ENCODE results near the gene ZPBP2. TPM values are rescaled to one million over a fixed set of nuclear protein-coding genes. Genes with fewer than 3 reads are reported as not detected.
"Not testable (repeated sequence)": the region's sequence is repeated elsewhere in the genome, so short reads cannot be mapped to it uniquely, and the experiment has no call there.

Gene ZPBP2
- total RNA-seq, 6 donors from 2014 or later: not detected

DNA sequence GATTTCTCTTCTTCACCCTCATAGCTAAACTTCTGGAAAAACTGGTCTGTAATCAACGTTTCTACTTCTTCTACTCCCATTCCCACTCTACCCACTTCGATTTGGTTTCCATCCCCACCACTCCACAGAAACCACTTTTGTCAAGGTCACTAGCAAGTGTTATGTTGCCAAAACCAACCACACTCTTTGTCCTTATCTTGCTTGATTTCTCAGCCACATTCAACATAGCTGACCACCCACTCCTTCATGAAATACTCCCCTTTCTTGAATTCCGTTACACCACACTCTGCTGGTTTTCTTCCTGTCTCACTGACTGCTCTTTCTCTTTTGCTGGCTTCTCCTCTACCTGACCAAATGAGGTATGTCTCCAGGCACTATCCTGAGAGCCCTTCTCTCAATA lies 15.8 kb upstream of the ZPBP2 start:
- peaks cover 0 to 5% (median 0%) of the 10 kb centered on the region in 4 donors for H3K4me1 ChIP-seq
- no peaks in the 10 kb centered on the region for H3K9me3 ChIP-seq
- DNase-seq (no peak), ATAC-seq (ENCODE audit: low FRiP score in 2 of 2) (no peak)
- TF ChIP-seq, protein P1, sequence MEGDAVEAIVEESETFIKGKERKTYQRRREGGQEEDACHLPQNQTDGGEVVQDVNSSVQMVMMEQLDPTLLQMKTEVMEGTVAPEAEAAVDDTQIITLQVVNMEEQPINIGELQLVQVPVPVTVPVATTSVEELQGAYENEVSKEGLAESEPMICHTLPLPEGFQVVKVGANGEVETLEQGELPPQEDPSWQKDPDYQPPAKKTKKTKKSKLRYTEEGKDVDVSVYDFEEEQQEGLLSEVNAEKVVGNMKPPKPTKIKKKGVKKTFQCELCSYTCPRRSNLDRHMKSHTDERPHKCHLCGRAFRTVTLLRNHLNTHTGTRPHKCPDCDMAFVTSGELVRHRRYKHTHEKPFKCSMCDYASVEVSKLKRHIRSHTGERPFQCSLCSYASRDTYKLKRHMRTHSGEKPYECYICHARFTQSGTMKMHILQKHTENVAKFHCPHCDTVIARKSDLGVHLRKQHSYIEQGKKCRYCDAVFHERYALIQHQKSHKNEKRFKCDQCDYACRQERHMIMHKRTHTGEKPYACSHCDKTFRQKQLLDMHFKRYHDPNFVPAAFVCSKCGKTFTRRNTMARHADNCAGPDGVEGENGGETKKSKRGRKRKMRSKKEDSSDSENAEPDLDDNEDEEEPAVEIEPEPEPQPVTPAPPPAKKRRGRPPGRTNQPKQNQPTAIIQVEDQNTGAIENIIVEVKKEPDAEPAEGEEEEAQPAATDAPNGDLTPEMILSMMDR (IDR thresholded peaks at IDR 0.05): no peak
- TF ChIP-seq EP300 (IDR thresholded peaks at IDR 0.05): no peak
- no peak for TF ChIP-seq POLR2AphosphoS5 (IDR thresholded peaks at IDR 0.05)
- TF ChIP-seq POLR2A (IDR thresholded peaks at IDR 0.05): no peak
- H3K27ac ChIP-seq: no peak overlapping the region
- H3K4me3 ChIP-seq: no peak overlapping the region
- WGBS, 2 donors: 40 to 46% methylated on average over 3 of the region's 3 CpGs
- no peaks in the 10 kb centered on the region for H3K36me3 ChIP-seq
- no peaks in the 10 kb centered on the region for H3K27me3 ChIP-seq

DNA sequence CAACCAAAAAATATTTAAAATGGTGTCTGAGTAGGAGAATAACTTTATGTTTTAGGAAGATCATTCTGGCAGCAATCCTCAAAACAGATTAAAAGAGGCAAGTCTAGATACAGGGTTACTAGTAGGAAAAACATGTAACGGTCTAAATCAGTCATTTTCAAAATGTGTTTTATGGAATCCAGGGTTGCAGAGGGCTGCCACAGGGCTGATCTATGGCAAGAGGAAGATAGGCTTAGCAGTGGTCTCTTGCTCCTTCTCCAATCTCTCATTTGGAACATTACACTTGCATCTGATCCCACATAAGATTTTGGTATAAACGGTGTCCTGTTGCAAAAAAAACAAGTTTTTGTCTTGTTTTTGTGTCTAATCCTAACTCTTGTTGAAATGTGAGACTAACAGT lies 13.1 kb upstream of the ZPBP2 start:
- Histone ChIP-seq H3K9me3 (no peaks in the 10 kb centered on the region), H3K27ac (no peak overlapping the region), H3K4me3 (no peak overlapping the region), H3K27me3 (no peaks in the 10 kb centered on the region), H3K4me1 (no peaks in the 10 kb centered on the region), H3K36me3 (no peaks in the 10 kb centered on the region)
- no peak for DNase-seq
- 82 to 86% methylated on average over 2 of the region's 2 CpGs for WGBS, 2 donors
- TF ChIP-seq POLR2AphosphoS5 (IDR thresholded peaks at IDR 0.05): no peak
- TF ChIP-seq EP300 (IDR thresholded peaks at IDR 0.05): no peak
- no peak for TF ChIP-seq POLR2A (IDR thresholded peaks at IDR 0.05)
- TF ChIP-seq, protein P1 (IDR thresholded peaks at IDR 0.05): no peak
- ATAC-seq (ENCODE audit: low FRiP score in 2 of 2): no peak

DNA sequence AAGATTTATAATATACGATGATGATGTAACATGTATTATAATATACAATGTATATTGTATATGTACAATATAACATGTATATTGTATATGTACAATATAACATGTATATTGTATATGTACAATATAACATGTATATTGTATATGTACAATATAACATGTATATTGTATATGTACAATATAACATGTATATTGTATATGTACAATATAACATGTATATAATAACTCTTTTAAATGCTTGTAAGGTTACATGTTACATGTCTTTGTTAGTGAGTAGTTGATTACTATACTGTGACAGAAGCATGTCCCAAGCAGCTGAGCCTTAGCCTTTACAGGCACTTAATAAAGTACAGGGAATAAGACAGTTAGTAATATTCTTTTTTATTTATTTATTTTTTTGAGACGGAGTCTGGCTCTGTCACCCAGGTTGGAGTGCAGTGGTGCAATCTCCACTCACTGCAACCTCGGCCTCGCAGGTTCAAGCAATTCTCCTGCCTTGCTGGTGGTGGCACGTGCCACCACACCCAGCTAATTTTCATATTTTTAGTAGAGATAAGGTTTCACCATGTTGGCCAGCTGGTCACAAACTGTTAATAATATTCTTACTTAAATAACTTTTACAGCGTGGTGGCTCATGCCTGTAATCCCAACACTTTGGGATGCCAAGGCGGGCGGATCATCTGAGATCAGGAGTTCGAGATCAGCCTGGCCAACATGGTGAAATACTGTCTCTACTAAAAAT lies 11.9 kb upstream of the ZPBP2 start:
- H3K27me3 ChIP-seq; H3K4me3 ChIP-seq; H3K27ac ChIP-seq; H3K4me1 ChIP-seq; H3K36me3 ChIP-seq; DNase-seq; ATAC-seq (ENCODE audit: low FRiP score in 2 of 2); H3K9me3 ChIP-seq: not testable (repeated sequence)
- WGBS, 2 donors: 80 to 85% methylated on average over 9 of the region's 9 CpGs

DNA sequence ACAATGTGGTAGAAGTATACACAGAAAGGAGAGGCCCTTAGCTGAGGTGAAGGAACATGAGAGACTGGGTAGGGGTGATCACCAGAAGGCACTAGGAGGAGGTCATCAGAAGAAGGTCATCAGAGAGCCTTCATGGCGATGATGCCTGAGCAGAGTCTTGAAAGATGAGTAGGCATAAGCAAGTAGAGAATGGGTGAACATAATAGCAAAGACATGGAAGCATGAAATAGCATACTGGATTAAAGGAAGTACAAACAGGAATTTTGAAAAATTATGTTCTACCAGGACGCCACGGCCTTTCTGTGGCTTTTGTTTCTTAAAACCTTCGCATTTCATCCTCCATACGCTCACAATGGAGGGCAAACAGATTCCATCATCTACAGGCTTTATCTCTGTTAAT lies 6.8 kb upstream of the ZPBP2 start:
- DNase-seq: no peak
- ATAC-seq (ENCODE audit: low FRiP score in 2 of 2): no peak
- no peaks in the 10 kb centered on the region for H3K9me3 ChIP-seq
- WGBS, 2 donors: 72 to 89% methylated on average over 5 of the region's 5 CpGs
- no peak overlapping the region for H3K27ac ChIP-seq
- no peak overlapping the region for H3K4me3 ChIP-seq
- H3K36me3 ChIP-seq: no peaks in the 10 kb centered on the region
- H3K27me3 ChIP-seq: peaks cover 0 to 8% (median 4%) of the 10 kb centered on the region in 4 donors
- H3K4me1 ChIP-seq: peaks cover 6 to 14% (median 9%) of the 10 kb centered on the region in 4 donors
- TF ChIP-seq POLR2A (IDR thresholded peaks at IDR 0.05) (no peak), EP300 (IDR thresholded peaks at IDR 0.05) (no peak), POLR2AphosphoS5 (IDR thresholded peaks at IDR 0.05) (no peak)
- TF ChIP-seq, protein P1 (IDR thresholded peaks at IDR 0.05): no peak

DNA sequence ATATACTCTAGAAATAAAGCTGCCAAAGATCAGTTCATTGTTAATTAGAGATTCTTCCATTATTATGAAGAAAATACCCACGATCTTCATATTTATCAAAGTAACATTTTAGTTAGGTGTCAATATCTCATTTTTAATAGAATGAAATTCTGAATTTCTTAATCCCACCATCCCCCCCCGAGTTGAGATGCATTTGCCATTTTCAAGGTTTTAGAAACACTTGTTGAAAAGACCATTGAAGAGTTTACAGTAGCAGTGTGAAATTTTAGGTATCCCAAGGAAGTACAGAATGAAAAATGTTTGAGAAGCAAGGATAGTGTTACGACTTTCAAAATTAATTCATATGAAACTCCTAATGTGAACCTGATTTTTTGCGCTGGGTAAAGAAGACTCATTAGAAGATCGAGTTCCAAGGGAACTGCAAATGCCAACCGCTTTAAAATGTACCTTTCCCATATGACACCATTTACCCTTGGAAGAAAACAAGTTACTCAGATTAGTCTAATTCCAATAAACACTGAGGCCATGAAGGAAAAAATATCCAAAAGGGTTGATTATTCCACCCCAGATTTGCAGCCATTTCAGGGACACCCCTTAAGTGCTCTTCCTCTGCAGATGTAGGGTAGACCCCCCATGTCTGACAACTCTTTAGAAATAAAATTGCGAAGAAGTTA lies 4.6 kb upstream of the ZPBP2 start:
- Histone ChIP-seq H3K27ac (peak overlapping the region in 3 of 4 donors; percentile 10 to 73 (median 59)), H3K4me3 (peak overlapping the region in 3 of 4 donors; percentile 28 to 35 (median 34)), H3K36me3 (no peaks in the 10 kb centered on the region), H3K4me1 (peaks cover 6 to 14% (median 10%) of the 10 kb centered on the region in 4 donors), H3K27me3 (peaks cover 0 to 15% (median 4%) of the 10 kb centered on the region in 4 donors), H3K9me3 (peaks cover 0 to 9% (median 4%) of the 10 kb centered on the region in 4 donors)
- ATAC-seq (ENCODE audit: low FRiP score in 2 of 2) (no peak), DNase-seq (no peak)
- WGBS, 2 donors: 58 to 69% methylated on average over 7 of the region's 7 CpGs
- TF ChIP-seq, protein P1 (IDR thresholded peaks at IDR 0.05): no peak
- TF ChIP-seq EP300 (IDR thresholded peaks at IDR 0.05) (no peak), POLR2AphosphoS5 (IDR thresholded peaks at IDR 0.05) (no peak), POLR2A (IDR thresholded peaks at IDR 0.05) (no peak)

All from upper lobe of left lung (tissue), 6 donors.